Measurements from ENCODE around the gene DPYD.

Gene DPYD

DNA sequence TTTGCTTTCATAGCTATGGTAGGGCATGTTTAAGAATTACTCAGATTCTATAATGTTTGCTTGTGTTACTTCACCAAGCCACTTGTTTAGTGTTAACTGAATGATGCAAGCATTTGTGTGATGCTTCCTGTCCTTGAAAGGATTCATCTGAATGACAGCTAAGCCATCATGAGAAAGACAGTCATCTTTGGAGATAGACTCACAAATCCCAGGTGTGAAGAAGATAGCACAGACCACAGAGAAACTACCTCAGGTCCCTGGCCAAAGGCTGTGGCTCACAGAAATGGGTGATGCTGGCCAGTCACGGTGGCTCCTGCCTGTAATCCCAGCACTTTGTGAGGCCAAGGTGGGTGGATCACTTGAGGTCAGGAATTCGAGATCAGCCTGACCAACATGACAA lies 321.4 kb downstream of the DPYD start:
- Histone ChIP-seq H3K9me3 (ENCODE audit: insufficient read depth, low read length) (no peaks in the 10 kb centered on the region), H3K9me2 (replicated peaks; ENCODE audit: insufficient read depth, low read length) (no peaks in the 10 kb centered on the region), H3F3A (ENCODE audit: insufficient read depth) (no peaks in the 10 kb centered on the region), H3K9ac (ENCODE audit: low read length) (no peak overlapping the region), H3K27ac (ENCODE audit: low read depth, low read length) (no peak overlapping the region), H3K4me3 (ENCODE audit: insufficient read depth, low read length, poor library complexity, severe bottlenecking) (no peak overlapping the region), H3K27me3 (ENCODE audit: low read length) (no peaks in the 10 kb centered on the region), H3K4me2 (ENCODE audit: low read depth, low read length, poor library complexity, severe bottlenecking) (no peak overlapping the region), H4K20me1 (ENCODE audit: low read depth, low read length) (no peaks in the 10 kb centered on the region), H3K36me3 (ENCODE audit: low read length) (no peaks in the 10 kb centered on the region), H3K79me2 (ENCODE audit: insufficient read depth, low read length) (no peaks in the 10 kb centered on the region), H2AFZ (ENCODE audit: low read depth, low read length, severe bottlenecking) (no peak overlapping the region)
- TF ChIP-seq EZH2phosphoT487 (conservative IDR thresholded peaks at IDR 0.05; ENCODE audit: low read length) (no peak), CTCF (IDR thresholded peaks at IDR 0.05; ENCODE audit: insufficient read depth, low read length, poor library complexity, severe bottlenecking) (no peak)

DNA sequence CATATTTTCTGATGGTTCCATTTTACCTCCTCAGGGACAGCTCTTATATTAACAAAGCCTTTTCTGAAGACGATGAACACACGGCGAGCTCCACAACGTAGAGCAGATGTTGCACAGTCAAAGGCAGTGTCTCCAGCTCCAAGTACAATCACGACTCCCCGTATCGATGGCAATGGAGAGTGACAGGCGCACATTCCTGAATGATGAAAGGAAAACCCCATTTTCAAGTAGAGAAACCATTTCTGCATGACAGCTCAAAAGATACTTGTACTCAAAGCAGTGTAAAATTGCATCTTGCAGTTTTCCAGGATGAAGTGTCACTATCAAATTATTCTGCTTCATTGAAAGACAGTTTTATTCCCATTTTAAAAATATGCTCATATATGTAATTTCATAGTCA lies 327.6 kb downstream of the DPYD start:
- H3K4me3 ChIP-seq (ENCODE audit: insufficient read depth, low read length, poor library complexity, severe bottlenecking): no peak overlapping the region
- H3K4me2 ChIP-seq (ENCODE audit: low read depth, low read length, poor library complexity, severe bottlenecking): no peak overlapping the region
- no peaks in the 10 kb centered on the region for H3K27me3 ChIP-seq (ENCODE audit: low read length)
- no peak overlapping the region for H3K27ac ChIP-seq (ENCODE audit: low read depth, low read length)
- TF ChIP-seq EZH2phosphoT487 (conservative IDR thresholded peaks at IDR 0.05; ENCODE audit: low read length) (no peak), CTCF (IDR thresholded peaks at IDR 0.05; ENCODE audit: insufficient read depth, low read length, poor library complexity, severe bottlenecking) (no peak)
- H3K9me2 ChIP-seq (replicated peaks; ENCODE audit: insufficient read depth, low read length): no peaks in the 10 kb centered on the region
- no peak overlapping the region for H2AFZ ChIP-seq (ENCODE audit: low read depth, low read length, severe bottlenecking)
- H3K79me2 ChIP-seq (ENCODE audit: insufficient read depth, low read length): no peaks in the 10 kb centered on the region
- no peaks in the 10 kb centered on the region for H3F3A ChIP-seq (ENCODE audit: insufficient read depth)
- no peaks in the 10 kb centered on the region for H3K36me3 ChIP-seq (ENCODE audit: low read length)
- H4K20me1 ChIP-seq (ENCODE audit: low read depth, low read length): no peaks in the 10 kb centered on the region
- no peaks in the 10 kb centered on the region for H3K9me3 ChIP-seq (ENCODE audit: insufficient read depth, low read length)
- H3K9ac ChIP-seq (ENCODE audit: low read length): no peak overlapping the region

- H2AFZ ChIP-seq (ENCODE audit: low read depth, low read length, severe bottlenecking): no peak overlapping the region
- no peaks in the 10 kb centered on the region for H4K20me1 ChIP-seq (ENCODE audit: low read depth, low read length)
- no peaks in the 10 kb centered on the region for H3K9me3 ChIP-seq (ENCODE audit: insufficient read depth, low read length)
- no peaks in the 10 kb centered on the region for H3K36me3 ChIP-seq (ENCODE audit: low read length)
- H3K27ac ChIP-seq (ENCODE audit: low read depth, low read length): no peak overlapping the region
- no peak overlapping the region for H3K4me2 ChIP-seq (ENCODE audit: low read depth, low read length, poor library complexity, severe bottlenecking)
- no peaks in the 10 kb centered on the region for H3F3A ChIP-seq (ENCODE audit: insufficient read depth)
- TF ChIP-seq CTCF (IDR thresholded peaks at IDR 0.05; ENCODE audit: insufficient read depth, low read length, poor library complexity, severe bottlenecking): no peak
- no peak for TF ChIP-seq EZH2phosphoT487 (conservative IDR thresholded peaks at IDR 0.05; ENCODE audit: low read length)
- H3K9me2 ChIP-seq (replicated peaks; ENCODE audit: insufficient read depth, low read length): no peaks in the 10 kb centered on the region
- no peaks in the 10 kb centered on the region for H3K79me2 ChIP-seq (ENCODE audit: insufficient read depth, low read length)
- no peak overlapping the region for H3K9ac ChIP-seq (ENCODE audit: low read length)
- no peak overlapping the region for H3K4me3 ChIP-seq (ENCODE audit: insufficient read depth, low read length, poor library complexity, severe bottlenecking)
- no peaks in the 10 kb centered on the region for H3K27me3 ChIP-seq (ENCODE audit: low read length)
Measured at GRCh38 chr1:97588772-97589171, 332.1 kb downstream of the DPYD start.

Data from SU-DHL-6 (cell line).